ENCODE data around the gene CDH13. TPM values are rescaled to one million over a fixed set of nuclear protein-coding genes. Genes with fewer than 3 reads are reported as not detected.

Gene CDH13
- total and polyA plus RNA-seq, 2 experiments from 2014 or later: 1.6 to 4.4 TPM

DNA sequence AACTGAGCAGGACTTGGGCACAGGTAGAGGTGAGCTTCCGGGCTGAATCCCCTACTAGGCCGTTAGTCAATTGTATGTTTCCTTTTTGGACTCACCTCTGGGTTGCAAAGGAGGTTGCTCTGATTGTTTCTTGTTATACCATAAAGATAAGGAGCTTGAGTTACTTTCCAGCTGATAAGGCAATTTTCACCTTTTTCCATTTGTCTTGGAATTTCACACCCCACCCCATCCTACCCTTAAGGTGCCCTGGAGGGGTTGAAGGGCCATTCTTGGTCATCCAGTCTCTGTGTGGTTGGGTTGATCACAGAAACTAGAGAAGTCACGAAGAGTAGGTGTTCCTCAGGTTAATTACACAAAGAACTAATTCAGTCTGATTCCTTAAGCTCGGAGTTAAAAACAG, 162.2 kb downstream of the CDH13 start:
- TF ChIP-seq ZNF331 (CRISPR knock-in tag; IDR thresholded peaks at IDR 0.05; ENCODE audit: low read depth): no peak
- TF ChIP-seq STAT1 (IDR thresholded peaks at IDR 0.05; ENCODE audit: unreplicated experiment): no peak
- no peak for TF ChIP-seq EZH2 (IDR thresholded peaks at IDR 0.05; ENCODE audit: low read depth, unreplicated experiment)
- TF ChIP-seq POLR2AphosphoS5 (IDR thresholded peaks at IDR 0.05; ENCODE audit: low read depth): no peak
- no peak for TF ChIP-seq REST (IDR thresholded peaks at IDR 0.05; ENCODE audit: unreplicated experiment)
- TF ChIP-seq NANOG (IDR thresholded peaks at IDR 0.05; ENCODE audit: borderline replicate concordance): no peak
- no peak for TF ChIP-seq JUNB (IDR thresholded peaks at IDR 0.05; ENCODE audit: unreplicated experiment)
- no peak overlapping the region for H3K27ac ChIP-seq (ENCODE audit: low read depth)
- Mint-ChIP-seq H3K4me3 (no peak overlapping the region), H3K27ac (no peak overlapping the region), H3K4me1 (peaks cover 9% of the 10 kb centered on the region), H3K36me3 (ENCODE audit: low read depth) (no peaks in the 10 kb centered on the region), H3K27me3 (ENCODE audit: insufficient read depth, low read depth, poor library complexity) (peaks cover 2% of the 10 kb centered on the region), H3K9me3 (no peaks in the 10 kb centered on the region)
- H3K27me3 ChIP-seq (ENCODE audit: insufficient read depth): no peaks in the 10 kb centered on the region
- peaks cover 10% of the 10 kb centered on the region for H3K4me1 ChIP-seq (ENCODE audit: insufficient read depth)
- no peak overlapping the region for H2AFZ ChIP-seq
- H3F3A ChIP-seq (replicated peaks; ENCODE audit: low read depth): no peaks in the 10 kb centered on the region
- ATAC-seq (no peak), DNase-seq (ENCODE audit: low spot score) (no peak)
- H3K79me2 ChIP-seq (replicated peaks; ENCODE audit: insufficient read depth): no peaks in the 10 kb centered on the region
- H3K36me3 ChIP-seq (ENCODE audit: insufficient read depth): no peaks in the 10 kb centered on the region
- no peaks in the 10 kb centered on the region for H3K9me2 ChIP-seq (ENCODE audit: insufficient read depth)
- no peak overlapping the region for H3K4me3 ChIP-seq
- H3K4me2 ChIP-seq: no peak overlapping the region
- H4K20me1 ChIP-seq (replicated peaks; ENCODE audit: insufficient read depth): no peaks in the 10 kb centered on the region

GRCh38 chr16:82792693-82793092, 165.9 kb downstream of the CDH13 start:
- peaks cover 15% of the 10 kb centered on the region; the same call in 1 of the 2 replicates for H3K9me2 ChIP-seq (ENCODE audit: insufficient read depth)
- no peak overlapping the region for H3K27ac ChIP-seq (ENCODE audit: low read depth)
- no peaks in the 10 kb centered on the region for H3K79me2 ChIP-seq (replicated peaks; ENCODE audit: insufficient read depth)
- no peaks in the 10 kb centered on the region for H3K9me3 Mint-ChIP-seq
- H2AFZ ChIP-seq: peak overlapping the region; percentile 35; the same call in 1 of the 2 replicates
- peaks cover 10% of the 10 kb centered on the region for H3K4me1 ChIP-seq (ENCODE audit: insufficient read depth)
- ATAC-seq: no peak
- peaks cover 2% of the 10 kb centered on the region for H3K27me3 Mint-ChIP-seq (ENCODE audit: insufficient read depth, low read depth, poor library complexity)
- TF ChIP-seq EZH2 (IDR thresholded peaks at IDR 0.05; ENCODE audit: low read depth, unreplicated experiment) (no peak), REST (IDR thresholded peaks at IDR 0.05; ENCODE audit: unreplicated experiment) (no peak), POLR2AphosphoS5 (IDR thresholded peaks at IDR 0.05; ENCODE audit: low read depth) (no peak), EZH2phosphoT487 (IDR thresholded peaks at IDR 0.05; ENCODE audit: unreplicated experiment) (no peak), STAT1 (IDR thresholded peaks at IDR 0.05; ENCODE audit: unreplicated experiment) (no peak), ZNF114 (CRISPR knock-in tag; IDR thresholded peaks at IDR 0.05) (no peak), JUNB (IDR thresholded peaks at IDR 0.05; ENCODE audit: unreplicated experiment) (no peak), ZNF331 (CRISPR knock-in tag; IDR thresholded peaks at IDR 0.05; ENCODE audit: low read depth) (no peak), CREB1 (CRISPR knock-in tag; IDR thresholded peaks at IDR 0.05; ENCODE audit: low read depth) (no peak)
- TF ChIP-seq, protein P1, sequence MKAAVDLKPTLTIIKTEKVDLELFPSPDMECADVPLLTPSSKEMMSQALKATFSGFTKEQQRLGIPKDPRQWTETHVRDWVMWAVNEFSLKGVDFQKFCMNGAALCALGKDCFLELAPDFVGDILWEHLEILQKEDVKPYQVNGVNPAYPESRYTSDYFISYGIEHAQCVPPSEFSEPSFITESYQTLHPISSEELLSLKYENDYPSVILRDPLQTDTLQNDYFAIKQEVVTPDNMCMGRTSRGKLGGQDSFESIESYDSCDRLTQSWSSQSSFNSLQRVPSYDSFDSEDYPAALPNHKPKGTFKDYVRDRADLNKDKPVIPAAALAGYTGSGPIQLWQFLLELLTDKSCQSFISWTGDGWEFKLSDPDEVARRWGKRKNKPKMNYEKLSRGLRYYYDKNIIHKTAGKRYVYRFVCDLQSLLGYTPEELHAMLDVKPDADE (IDR thresholded peaks at IDR 0.05): no peak
- H4K20me1 ChIP-seq (replicated peaks; ENCODE audit: insufficient read depth): no peaks in the 10 kb centered on the region
- H3K4me2 ChIP-seq: no peak overlapping the region
- no peaks in the 10 kb centered on the region for H3K36me3 ChIP-seq (ENCODE audit: insufficient read depth)
- H3K4me3 ChIP-seq: no peak overlapping the region
- H3F3A ChIP-seq (replicated peaks; ENCODE audit: low read depth): no peaks in the 10 kb centered on the region
- H3K27me3 ChIP-seq (ENCODE audit: insufficient read depth): no peaks in the 10 kb centered on the region
- no peak overlapping the region for H3K4me3 Mint-ChIP-seq
- H3K36me3 Mint-ChIP-seq (ENCODE audit: low read depth): no peaks in the 10 kb centered on the region
- DNase-seq (ENCODE audit: low spot score): no peak
- no peak overlapping the region for H3K27ac Mint-ChIP-seq
- H3K4me1 Mint-ChIP-seq: peaks cover 14% of the 10 kb centered on the region

Data from GM23338 (cell line).